ENCODE results near the gene CFAP299. TPM values are rescaled to one million over a fixed set of nuclear protein-coding genes. Genes with fewer than 3 reads are reported as not detected.
"Not testable (repeated sequence)": the region's sequence is repeated elsewhere in the genome, so short reads cannot be mapped to it uniquely, and the experiment has no call there.

The CFAP299 gene
- total RNA-seq, 3 donors from 2014 or later: not detected

DNA sequence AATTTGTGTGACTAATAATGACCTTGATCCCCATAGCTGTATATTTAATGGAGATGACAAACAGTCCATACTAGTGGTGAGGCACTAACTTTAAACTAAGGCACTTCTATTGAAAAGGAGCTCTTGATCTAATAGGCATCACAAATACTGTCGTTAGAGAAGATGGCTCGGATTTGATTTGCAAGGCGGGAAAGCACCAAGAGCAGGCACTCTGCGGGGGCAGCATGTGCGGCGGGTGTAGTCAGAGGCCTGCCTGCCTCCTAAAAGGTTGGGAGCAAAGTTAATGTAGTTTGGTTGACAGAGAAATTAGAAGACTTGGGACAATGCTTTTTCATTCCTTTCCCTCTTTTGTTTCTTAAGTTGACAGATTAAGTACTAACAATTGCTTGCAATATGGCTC lies 278.8 kb downstream of the CFAP299 start:
- no peaks in the 10 kb centered on the region for H3K36me3 Mint-ChIP-seq (ENCODE audit: insufficient read depth)
- H3K4me3 Mint-ChIP-seq: no peak overlapping the region
- ATAC-seq: no peak
- H3K9me3 Mint-ChIP-seq: no peaks in the 10 kb centered on the region
- H3K4me1 Mint-ChIP-seq (ENCODE audit: low read depth): peaks cover 12% of the 10 kb centered on the region
- DNase-seq: no peak
- H3K27me3 Mint-ChIP-seq (ENCODE audit: low read depth): no peaks in the 10 kb centered on the region

- H3K36me3 Mint-ChIP-seq (ENCODE audit: insufficient read depth): no peaks in the 10 kb centered on the region
- H3K4me3 Mint-ChIP-seq: no peak overlapping the region
- H3K9me3 Mint-ChIP-seq: no peaks in the 10 kb centered on the region
- peaks cover 12% of the 10 kb centered on the region for H3K4me1 Mint-ChIP-seq (ENCODE audit: low read depth)
- DNase-seq (no peak), ATAC-seq (no peak)
- H3K27me3 Mint-ChIP-seq (ENCODE audit: low read depth): no peaks in the 10 kb centered on the region
Observed at GRCh38 chr4:80615099-80615498, 279.6 kb downstream of the CFAP299 start.

DNA sequence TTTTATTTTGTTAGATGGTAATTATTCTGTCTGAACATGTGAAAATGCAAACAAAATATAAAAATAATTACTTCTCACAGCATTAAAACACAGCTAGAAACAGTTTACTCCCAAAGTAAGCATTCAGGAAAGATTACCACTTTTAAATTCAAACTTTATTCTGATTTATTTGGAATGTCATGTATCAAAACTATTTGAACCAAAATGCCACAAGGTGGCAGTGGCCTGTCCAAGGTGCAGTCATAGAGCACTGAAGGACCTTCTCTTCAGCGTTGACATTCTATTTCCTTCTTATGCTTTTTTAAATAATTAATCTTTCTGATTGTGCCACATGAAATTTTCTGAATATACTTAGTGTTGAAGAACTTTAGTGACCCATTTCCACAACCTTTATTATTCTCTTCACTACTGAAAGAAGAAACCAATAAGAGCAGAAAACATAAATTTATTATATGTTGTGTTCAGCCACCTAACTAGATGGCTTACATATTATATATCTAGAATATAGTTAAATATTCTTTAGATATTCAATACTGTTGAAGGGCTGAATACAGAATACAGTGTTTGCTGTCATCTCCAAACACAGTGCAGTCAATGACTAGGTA lies 283.6 kb downstream of the CFAP299 start:
- Mint-ChIP-seq H3K36me3 (ENCODE audit: insufficient read depth) (no peaks in the 10 kb centered on the region), H3K4me1 (ENCODE audit: low read depth) (no peaks in the 10 kb centered on the region), H3K9me3 (peaks cover 9% of the 10 kb centered on the region), H3K4me3 (no peak overlapping the region), H3K27me3 (ENCODE audit: low read depth) (no peaks in the 10 kb centered on the region)
- no peak for ATAC-seq
- no peak for DNase-seq

DNA sequence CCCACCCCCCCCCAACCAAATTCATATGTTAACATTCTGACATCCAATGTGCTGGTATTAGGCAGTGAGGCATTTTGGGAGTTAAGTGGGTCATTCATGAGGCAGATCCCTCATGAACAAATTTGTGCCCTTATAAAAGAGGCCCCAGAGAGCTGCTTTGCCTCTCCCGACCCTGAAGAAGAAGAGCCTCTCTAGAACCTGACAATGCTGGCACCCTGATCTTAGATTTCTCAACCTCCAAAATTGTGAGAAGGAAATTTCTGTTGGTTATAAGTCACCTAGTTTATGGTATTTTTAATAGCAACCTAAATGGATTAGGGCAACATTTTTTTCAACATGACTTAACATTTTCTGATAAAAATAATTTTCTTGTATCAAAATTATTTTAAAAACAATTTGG lies 296.3 kb downstream of the CFAP299 start:
- DNase-seq (no peak), ATAC-seq (no peak)
- no peaks in the 10 kb centered on the region for H3K4me1 Mint-ChIP-seq (ENCODE audit: low read depth)
- no peaks in the 10 kb centered on the region for H3K36me3 Mint-ChIP-seq (ENCODE audit: insufficient read depth)
- peaks cover 10% of the 10 kb centered on the region for H3K9me3 Mint-ChIP-seq
- H3K27me3 Mint-ChIP-seq (ENCODE audit: low read depth): no peaks in the 10 kb centered on the region
- H3K4me3 Mint-ChIP-seq: no peak overlapping the region

GRCh38 chr4:80637190-80637589 lies 301.7 kb downstream of the CFAP299 start:
- Mint-ChIP-seq H3K36me3 (ENCODE audit: insufficient read depth) (no peaks in the 10 kb centered on the region), H3K9me3 (no peaks in the 10 kb centered on the region), H3K4me3 (no peak overlapping the region), H3K27me3 (ENCODE audit: low read depth) (no peaks in the 10 kb centered on the region), H3K4me1 (ENCODE audit: low read depth) (no peaks in the 10 kb centered on the region)
- DNase-seq: no peak
- no peak for ATAC-seq

DNA sequence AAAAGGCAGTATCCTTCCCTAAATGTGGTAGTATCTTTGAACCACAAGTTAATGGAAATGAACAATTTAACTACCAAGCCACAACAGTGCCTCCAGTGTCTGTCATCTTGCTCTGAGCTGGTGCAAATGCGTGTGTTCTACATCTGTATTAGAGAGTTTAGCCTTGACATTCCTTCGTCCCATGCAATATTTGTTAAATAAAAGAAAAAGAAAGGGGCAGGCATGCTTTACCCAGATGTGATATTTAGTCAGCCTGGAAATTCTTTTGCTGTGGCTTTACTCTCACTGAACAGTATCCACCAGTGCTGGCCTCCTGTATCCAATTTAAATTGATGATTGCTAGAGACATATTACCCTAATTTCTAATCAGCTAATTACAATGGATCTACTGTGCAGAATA lies 310.5 kb downstream of the CFAP299 start:
- ATAC-seq (no peak), DNase-seq (no peak)
- no peaks in the 10 kb centered on the region for H3K9me3 Mint-ChIP-seq
- H3K4me1 Mint-ChIP-seq (ENCODE audit: low read depth): no peaks in the 10 kb centered on the region
- H3K36me3 Mint-ChIP-seq (ENCODE audit: insufficient read depth): no peaks in the 10 kb centered on the region
- no peak overlapping the region for H3K4me3 Mint-ChIP-seq
- no peaks in the 10 kb centered on the region for H3K27me3 Mint-ChIP-seq (ENCODE audit: low read depth)

DNA sequence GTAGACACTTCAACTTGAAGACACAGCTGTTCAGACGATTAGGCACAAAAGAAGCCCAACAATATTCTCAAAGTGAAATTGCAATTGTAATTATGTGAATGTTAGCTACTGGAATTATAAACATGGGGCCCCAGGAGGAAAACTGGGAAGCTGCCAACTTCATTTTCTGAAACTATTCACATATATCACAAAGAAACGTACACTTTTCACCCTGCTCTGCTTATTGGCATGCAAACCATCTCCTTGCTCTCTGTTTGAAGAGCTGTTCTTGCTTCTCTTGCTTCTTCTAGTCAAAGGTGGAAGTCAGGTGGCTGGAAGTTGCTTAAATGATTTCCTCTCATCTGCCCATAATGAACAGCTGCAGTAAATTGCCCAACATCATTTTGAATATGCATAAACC lies 320.1 kb downstream of the CFAP299 start:
- ATAC-seq (no peak), DNase-seq (no peak)
- H3K9me3 Mint-ChIP-seq: no peaks in the 10 kb centered on the region
- H3K27me3 Mint-ChIP-seq (ENCODE audit: low read depth): peaks cover 3% of the 10 kb centered on the region
- no peaks in the 10 kb centered on the region for H3K4me1 Mint-ChIP-seq (ENCODE audit: low read depth)
- H3K4me3 Mint-ChIP-seq: no peak overlapping the region
- no peaks in the 10 kb centered on the region for H3K36me3 Mint-ChIP-seq (ENCODE audit: insufficient read depth)

- H3K9me3 Mint-ChIP-seq; H3K4me3 Mint-ChIP-seq; H3K4me1 Mint-ChIP-seq (ENCODE audit: low read depth); ATAC-seq; H3K36me3 Mint-ChIP-seq (ENCODE audit: insufficient read depth); DNase-seq; H3K27me3 Mint-ChIP-seq (ENCODE audit: low read depth): not testable (repeated sequence)
Observed at GRCh38 chr4:80670118-80670517, 334.6 kb downstream of the CFAP299 start.

DNA sequence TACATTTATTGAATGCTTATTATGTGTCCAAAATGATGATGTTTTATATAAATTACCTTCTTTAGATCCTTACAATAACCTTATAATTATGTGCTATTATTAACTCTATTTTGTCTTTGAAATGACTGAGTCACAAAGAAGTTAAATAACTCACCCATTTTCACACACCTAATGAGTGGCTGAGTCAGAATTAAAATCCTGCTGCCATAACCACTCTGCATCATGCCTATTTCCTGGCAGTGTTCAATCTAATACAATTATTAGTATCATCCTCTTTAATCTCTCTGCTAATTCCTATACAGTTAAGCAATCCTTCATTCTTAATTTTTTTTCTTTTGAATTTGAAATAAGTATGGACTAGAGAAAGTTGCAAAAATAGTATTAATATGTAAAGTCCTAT lies 342.9 kb downstream of the CFAP299 start:
- Mint-ChIP-seq H3K36me3 (ENCODE audit: insufficient read depth) (peaks cover 2% of the 10 kb centered on the region), H3K4me3 (no peak overlapping the region), H3K27me3 (ENCODE audit: low read depth) (peaks cover 5% of the 10 kb centered on the region), H3K9me3 (no peaks in the 10 kb centered on the region), H3K4me1 (ENCODE audit: low read depth) (peaks cover 9% of the 10 kb centered on the region)
- ATAC-seq (no peak), DNase-seq (no peak)

DNA sequence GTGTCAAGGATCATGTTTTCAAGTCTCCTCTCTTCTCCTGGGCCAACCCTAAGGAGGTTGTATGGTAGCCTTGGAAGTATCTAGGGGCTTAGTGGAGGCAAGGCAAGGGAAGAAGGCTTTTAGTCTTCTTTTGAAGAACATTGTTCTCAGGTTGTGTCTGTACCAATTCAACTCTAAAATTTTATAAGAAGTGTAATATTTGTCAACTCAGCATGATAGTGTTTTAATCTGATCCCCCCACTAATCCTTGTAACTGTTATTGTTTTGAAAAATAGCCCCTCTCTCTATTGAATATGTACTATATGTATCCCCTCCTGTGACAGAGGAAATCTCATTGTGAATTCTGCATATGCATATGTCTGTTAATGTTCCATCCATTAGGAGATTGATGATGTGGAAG lies 345.4 kb downstream of the CFAP299 start:
- no peaks in the 10 kb centered on the region for H3K9me3 Mint-ChIP-seq
- peaks cover 7% of the 10 kb centered on the region for H3K27me3 Mint-ChIP-seq (ENCODE audit: low read depth)
- no peak for DNase-seq
- no peak overlapping the region for H3K4me3 Mint-ChIP-seq
- peaks cover 9% of the 10 kb centered on the region for H3K4me1 Mint-ChIP-seq (ENCODE audit: low read depth)
- no peak for ATAC-seq
- peaks cover 2% of the 10 kb centered on the region for H3K36me3 Mint-ChIP-seq (ENCODE audit: insufficient read depth)

GRCh38 chr4:80685214-80685613 lies 349.7 kb downstream of the CFAP299 start:
- Mint-ChIP-seq H3K9me3 (no peaks in the 10 kb centered on the region), H3K4me1 (ENCODE audit: low read depth) (no peaks in the 10 kb centered on the region), H3K36me3 (ENCODE audit: insufficient read depth) (no peaks in the 10 kb centered on the region), H3K27me3 (ENCODE audit: low read depth) (peaks cover 2% of the 10 kb centered on the region), H3K4me3 (no peak overlapping the region)
- no peak for DNase-seq
- no peak for ATAC-seq

- not testable (repeated sequence) for H3K36me3 Mint-ChIP-seq (ENCODE audit: insufficient read depth); ATAC-seq; H3K4me1 Mint-ChIP-seq (ENCODE audit: low read depth); H3K4me3 Mint-ChIP-seq; H3K9me3 Mint-ChIP-seq; H3K27me3 Mint-ChIP-seq (ENCODE audit: low read depth); DNase-seq
Observed at GRCh38 chr4:80687736-80688135, 352.2 kb downstream of the CFAP299 start.

DNA sequence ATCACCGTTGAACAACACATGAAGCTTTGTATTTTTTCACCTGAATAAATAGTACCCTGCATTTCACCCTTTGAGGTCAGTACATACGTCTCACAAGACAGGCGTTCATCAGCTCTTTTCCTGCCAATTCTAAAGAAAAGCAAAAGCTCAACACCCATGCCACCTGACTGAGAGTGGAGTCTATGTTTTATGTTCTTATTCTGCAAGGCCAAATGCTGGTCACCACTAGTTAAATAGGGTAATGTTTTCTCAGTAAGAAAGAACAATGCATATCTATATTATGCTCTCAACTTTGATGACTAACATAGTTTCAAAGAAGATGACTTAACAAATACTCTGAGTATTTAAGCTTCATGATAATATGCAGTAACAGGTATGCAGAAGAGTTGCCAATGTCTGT lies 358.6 kb downstream of the CFAP299 start:
- H3K4me1 Mint-ChIP-seq (ENCODE audit: low read depth): no peaks in the 10 kb centered on the region
- no peaks in the 10 kb centered on the region for H3K27me3 Mint-ChIP-seq (ENCODE audit: low read depth)
- no peaks in the 10 kb centered on the region for H3K9me3 Mint-ChIP-seq
- no peak for DNase-seq
- ATAC-seq: no peak
- H3K4me3 Mint-ChIP-seq: no peak overlapping the region
- H3K36me3 Mint-ChIP-seq (ENCODE audit: insufficient read depth): no peaks in the 10 kb centered on the region

GRCh38 chr4:80705311-80705710 lies 369.8 kb downstream of the CFAP299 start:
- no peak overlapping the region for H3K4me3 Mint-ChIP-seq
- ATAC-seq (no peak), DNase-seq (no peak)
- H3K4me1 Mint-ChIP-seq (ENCODE audit: low read depth): peaks cover 13% of the 10 kb centered on the region
- H3K27me3 Mint-ChIP-seq (ENCODE audit: low read depth): no peaks in the 10 kb centered on the region
- no peaks in the 10 kb centered on the region for H3K36me3 Mint-ChIP-seq (ENCODE audit: insufficient read depth)
- no peaks in the 10 kb centered on the region for H3K9me3 Mint-ChIP-seq

DNA sequence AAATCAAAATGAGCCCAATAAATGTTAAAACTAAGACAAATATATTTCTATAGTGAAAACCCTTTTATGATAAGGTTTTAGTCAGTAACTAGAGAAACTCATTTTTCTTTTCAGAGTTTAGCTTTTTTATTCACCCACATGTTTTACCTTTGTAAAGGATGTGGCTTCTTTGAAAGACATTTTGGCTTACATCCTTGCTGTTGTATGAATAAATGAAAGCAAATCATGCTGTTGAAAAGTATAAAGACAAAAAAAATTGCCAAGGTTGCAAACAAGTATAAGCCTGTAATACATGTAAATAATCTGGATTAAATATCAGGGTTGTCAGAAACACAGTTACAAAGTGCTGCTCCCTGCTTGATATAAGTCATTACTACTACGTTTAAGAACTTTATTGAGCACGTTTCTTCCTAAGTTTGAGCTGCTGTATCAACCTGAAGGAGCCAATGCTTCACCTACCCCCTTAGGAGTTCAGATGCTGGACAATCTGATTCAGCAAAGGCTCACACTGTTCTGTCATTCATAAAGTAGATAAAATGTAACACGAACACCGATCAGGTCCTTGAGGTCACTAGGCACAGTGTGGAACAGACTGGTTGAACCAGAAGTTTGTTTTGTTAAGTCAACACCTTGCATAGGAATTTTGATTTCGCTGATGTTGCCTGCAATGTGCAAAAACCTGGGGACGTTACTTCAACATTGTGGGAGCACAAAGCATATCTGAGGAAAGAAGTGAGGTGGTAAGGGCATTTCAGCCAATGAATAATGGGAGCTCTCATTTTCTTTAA lies 373.7 kb downstream of the CFAP299 start:
- no peak for ATAC-seq
- no peak for DNase-seq
- Mint-ChIP-seq H3K4me3 (no peak overlapping the region), H3K27me3 (ENCODE audit: low read depth) (no peaks in the 10 kb centered on the region), H3K36me3 (ENCODE audit: insufficient read depth) (no peaks in the 10 kb centered on the region), H3K9me3 (no peaks in the 10 kb centered on the region), H3K4me1 (ENCODE audit: low read depth) (peaks cover 16% of the 10 kb centered on the region)

All from activated T-cell treated with anti-CD3 and anti-CD28 coated beads, Interleukin-2, amount 50 U/mL, for 4 hours (primary cell).